Suprapubic skin (tissue), 4 donors: ENCODE data around the gene KCNH8. TPM values are rescaled to one million over a fixed set of nuclear protein-coding genes. Genes with fewer than 3 reads are reported as not detected.

ENCODE experiments used
- DNase-seq, 2 donors: peaks; one replicate each; pipeline ENCODE4 v3.0.0-alpha.2; 2019; ENCODE audit warnings: low spot score in 2 of 2
- H3K27ac ChIP-seq: fragments of 200-600 bp; sonication (generic); one replicate; pipeline ENCODE4 v1.5.1; 2019
- H3K27me3 ChIP-seq: fragments of 200-600 bp; sonication (generic); one replicate; pipeline ENCODE4 v1.5.1; 2019
- H3K36me3 ChIP-seq: fragments of 200-600 bp; sonication (generic); one replicate; pipeline ENCODE4 v1.5.1; 2019
- H3K4me1 ChIP-seq: fragments of 200-600 bp; sonication (generic); one replicate; pipeline ENCODE4 v1.5.1; 2019
- H3K4me3 ChIP-seq: fragments of 200-600 bp; sonication (generic); one replicate; pipeline ENCODE4 v1.5.1; 2019; ENCODE audit warnings: mild to moderate bottlenecking
- H3K9me3 ChIP-seq: fragments of 200-600 bp; sonication (generic); one replicate; pipeline ENCODE4 v1.5.1; 2019
- CTCF ChIP-seq, 2 donors: fragments of 200-600 bp in 1 of 2; fragments of 450-650 bp in 1 of 2; sonication (generic) in 1 of 2; IDR thresholded peaks; one replicate each; pipeline ENCODE4 v1.5.1; 2016 to 2019; ENCODE audit warnings: antibody characterized with exemption in 2 of 2, mild to moderate bottlenecking in 1 of 2, moderate library complexity in 1 of 2
- EP300 ChIP-seq: sonication (generic); formaldehyde crosslinking; IDR thresholded peaks from one replicate; pipeline ENCODE4 v1.6.1; 2017; ENCODE audit warnings: antibody characterized with exemption
- POLR2A ChIP-seq, 2 donors: fragments of 450-650 bp; IDR thresholded peaks; one replicate each; pipeline ENCODE4 v1.6.1; 2017; ENCODE audit warnings: antibody characterized with exemption in 2 of 2, mild to moderate bottlenecking in 2 of 2, moderate library complexity in 2 of 2
- POLR2AphosphoS5 ChIP-seq, 3 donors: sonication (generic); formaldehyde crosslinking; IDR thresholded peaks; one replicate each; pipeline ENCODE4 v1.6.1; 2017; ENCODE audit warnings: antibody characterized with exemption in 3 of 3
- WGBS: methylation state at CpG from one replicate; pipeline ENCODE4 v1.1.5; 2018; 5-methylcytosine and 5-hydroxymethylcytosine counted together
- total RNA-seq, 4 donors: library from RNA; depleted of rRNA; stranded (reverse); fragments of >200 nt; gene quantifications; one replicate each; pipeline ENCODE4 v1.1.0, GENCODE V29; 2016

KCNH8 gene
- total RNA-seq, 4 donors from 2014 or later = 0.40 to 1.6 (median 0.58) TPM

- Histone ChIP-seq H3K4me3 (no peak overlapping the region), H3K4me1 (no peaks in the 10 kb centered on the region), H3K27ac (no peak overlapping the region), H3K9me3 (no peaks in the 10 kb centered on the region), H3K36me3 (no peaks in the 10 kb centered on the region), H3K27me3 (no peaks in the 10 kb centered on the region)
- DNase-seq = no peak
- no peak for TF ChIP-seq POLR2AphosphoS5 (IDR thresholded peaks at IDR 0.05)
- no peak for TF ChIP-seq EP300
- no peak for TF ChIP-seq POLR2A (IDR thresholded peaks at IDR 0.05)
- TF ChIP-seq CTCF (IDR thresholded peaks at IDR 0.05) = no peak
- WGBS = 47% methylated on average over 2 of the region's 2 CpGs
These were observed 200.2 kb downstream of the KCNH8 start for GRCh38 chr3:19348500-19348899.

- TF ChIP-seq POLR2A (IDR thresholded peaks at IDR 0.05) (no peak), CTCF (IDR thresholded peaks at IDR 0.05) (peak in 1 of 2 donors; percentile 35), EP300 (no peak), POLR2AphosphoS5 (IDR thresholded peaks at IDR 0.05) (no peak)
- H3K4me1 ChIP-seq = no peaks in the 10 kb centered on the region
- no peaks in the 10 kb centered on the region for H3K36me3 ChIP-seq
- H3K27me3 ChIP-seq = no peaks in the 10 kb centered on the region
- no peak for DNase-seq
- H3K9me3 ChIP-seq = no peaks in the 10 kb centered on the region
- no peak overlapping the region for H3K27ac ChIP-seq
- 21% methylated on average over 5 of the region's 5 CpGs for WGBS
- no peak overlapping the region for H3K4me3 ChIP-seq
These were observed 200.7 kb downstream of the KCNH8 start for GRCh38 chr3:19348941-19349564.

- Histone ChIP-seq H3K9me3 (no peaks in the 10 kb centered on the region), H3K27me3 (no peaks in the 10 kb centered on the region), H3K4me1 (no peaks in the 10 kb centered on the region), H3K27ac (no peak overlapping the region), H3K4me3 (no peak overlapping the region), H3K36me3 (no peaks in the 10 kb centered on the region)
- WGBS = 76% methylated on average over 1 of the region's 1 CpG
- no peak for DNase-seq
- no peak for TF ChIP-seq EP300
- no peak for TF ChIP-seq CTCF (IDR thresholded peaks at IDR 0.05)
- no peak for TF ChIP-seq POLR2AphosphoS5 (IDR thresholded peaks at IDR 0.05)
- no peak for TF ChIP-seq POLR2A (IDR thresholded peaks at IDR 0.05)
These were observed 209.6 kb downstream of the KCNH8 start for GRCh38 chr3:19357947-19358346.

GRCh38 chr3:19363071-19363470 is 214.8 kb downstream of the KCNH8 start:
- no peak overlapping the region for H3K4me3 ChIP-seq
- WGBS = 96% methylated on average over 1 of the region's 1 CpG
- H3K4me1 ChIP-seq = no peaks in the 10 kb centered on the region
- H3K27me3 ChIP-seq = no peaks in the 10 kb centered on the region
- H3K27ac ChIP-seq = no peak overlapping the region
- TF ChIP-seq CTCF (IDR thresholded peaks at IDR 0.05) (no peak), POLR2A (IDR thresholded peaks at IDR 0.05) (no peak)
- H3K36me3 ChIP-seq = no peaks in the 10 kb centered on the region
- no peaks in the 10 kb centered on the region for H3K9me3 ChIP-seq
- DNase-seq = no peak

- DNase-seq = no peak
- no peak for TF ChIP-seq EP300
- no peak for TF ChIP-seq CTCF (IDR thresholded peaks at IDR 0.05)
- TF ChIP-seq POLR2A (IDR thresholded peaks at IDR 0.05) = no peak
- no peak for TF ChIP-seq POLR2AphosphoS5 (IDR thresholded peaks at IDR 0.05)
- Histone ChIP-seq H3K9me3 (no peaks in the 10 kb centered on the region), H3K27me3 (no peaks in the 10 kb centered on the region), H3K27ac (no peak overlapping the region), H3K4me3 (no peak overlapping the region), H3K36me3 (no peaks in the 10 kb centered on the region), H3K4me1 (no peaks in the 10 kb centered on the region)
- 77% methylated on average over 8 of the region's 8 CpGs for WGBS
These were observed 215.8 kb downstream of the KCNH8 start for GRCh38 chr3:19364148-19364547.
